Measurements from ENCODE around the gene MGMT. TPM values are rescaled to one million over a fixed set of nuclear protein-coding genes. Genes with fewer than 3 reads are reported as not detected.

MGMT gene
- total and polyA plus RNA-seq, 9 of the 15 experiments (the other 6 are each of a cell fraction or from before 2014, with no cell fraction given) = 0.03 to 0.29 (median 0.11) TPM; not detected in 4

GRCh38 chr10:129759214-129760002, 292.4 kb downstream of the MGMT start:
- Histone ChIP-seq H3K4me3 (no peak overlapping the region), H3K4me1 (replicated peaks in 1 of 2; ENCODE audit: control insufficient read depth in 2 of 2, insufficient read depth in 2 of 2, low read length in 2 of 2) (no peaks in the 10 kb centered on the region), H3K4me2 (ENCODE audit: insufficient read depth, low read length) (no peak overlapping the region), H3K36me3 (ENCODE audit: control insufficient read depth, insufficient read depth, low read length) (no peaks in the 10 kb centered on the region), H4K20me1 (replicated peaks; ENCODE audit: control insufficient read depth, insufficient read depth, low read length) (0 out of 2 replicates have a peak, but pooled peaks cover 3% of the 10 kb centered on the region), H2AFZ (ENCODE audit: low read depth, low read length) (no peak overlapping the region), H3K9ac (ENCODE audit: insufficient read depth in 1 of 2, low read depth in 2 of 2, low read length in 2 of 2) (no peak overlapping the region), H3K9me1 (ENCODE audit: control insufficient read depth, insufficient read depth, low read length) (no peaks in the 10 kb centered on the region), H3K9me3 (replicated peaks; ENCODE audit: control insufficient read depth, insufficient read depth, low read depth, low read length) (no peaks in the 10 kb centered on the region), H3K27ac (ENCODE audit: extremely low read depth, low read depth, low read length) (no peak overlapping the region), H3K79me2 (ENCODE audit: control insufficient read depth, insufficient read depth, low read length) (no peaks in the 10 kb centered on the region), H3K27me3 (ENCODE audit: control insufficient read depth in 2 of 2, insufficient read depth in 2 of 2, low read length in 2 of 2) (peaks cover 0 to 32% of the 10 kb centered on the region in 2 experiments; a peak in 2 of 5 replicates)
- intact Hi-C loops (cut with micrococcal nuclease) (no loop called here), in situ Hi-C loops (cut with MboI) (no loop called here)
- WGBS (ENCODE audit: insufficient coverage, low coverage, missing lambda C conversion rate) = 0% methylated on average over 15 of the region's 21 CpGs
- no TSS peak for BruUV-seq (replicated peaks)
- ATAC-seq = no peak
- no peak for DNase-seq (ENCODE audit: extremely low read depth in 1 of 4, low spot score in 3 of 4)
- FAIRE-seq = no peak
- POLR2A ChIA-PET = no interaction called here
- TF ChIP-seq NEUROD1 (IDR thresholded peaks at IDR 0.05; ENCODE audit: borderline replicate concordance, low read depth, low read length, partially characterized antibody) (no peak), SIRT6 (IDR thresholded peaks at IDR 0.05; ENCODE audit: low read depth, low read length) (no peak), HDAC2 (IDR thresholded peaks at IDR 0.05) (no peak), MTA1 (IDR thresholded peaks at IDR 0.05; ENCODE audit: borderline replicate concordance) (no peak), BCL6 (CRISPR knock-in tag; IDR thresholded peaks at IDR 0.05) (no peak), CHD2 (IDR thresholded peaks at IDR 0.05; ENCODE audit: low read depth, low read length) (no peak), POU5F1 (IDR thresholded peaks at IDR 0.05; ENCODE audit: borderline replicate concordance, low read depth, low read length, partially characterized antibody) (no peak), EP400 (IDR thresholded peaks at IDR 0.05) (no peak), USF2 (CRISPR knock-in tag; IDR thresholded peaks at IDR 0.05) (no peak), USF1 (CRISPR knock-in tag; IDR thresholded peaks at IDR 0.05) (no peak), CHD4 (IDR thresholded peaks at IDR 0.05; ENCODE audit: insufficient read depth, insufficient replicate concordance, low read depth, low read length, poor library complexity, severe bottlenecking) (no peak), MEF2A (IDR thresholded peaks at IDR 0.05; ENCODE audit: control insufficient read depth, low read depth, low read length) (no peak), LEF1 (IDR thresholded peaks at IDR 0.05) (no peak), AFF1 (IDR thresholded peaks at IDR 0.05; ENCODE audit: low read depth in 1 of 2, partially characterized antibody in 2 of 2) (no peak), ETV1 (tag; conservative IDR thresholded peaks at IDR 0.05; ENCODE audit: low read depth) (no peak)
- CTCF ChIA-PET (ENCODE audit: low intra/inter-chr PET ratio) = no interaction called here

All from K562 (cell line).